HepG2 (cell line): ENCODE data around the gene TMEM121. TPM values are rescaled to one million over a fixed set of nuclear protein-coding genes. Genes with fewer than 3 reads are reported as not detected.
A peak's percentile ranks its signal among the peaks of the same experiment; 100 is the strongest.

ENCODE experiments used
- AGO2 ChIP-seq: fragments of 200-400 bp; formaldehyde crosslinking; optimal IDR thresholded peaks from 2 replicates; pipeline ENCODE3; 2017; ENCODE audit warnings: mild to moderate bottlenecking, low read depth, low read length, moderate library complexity
- ARHGAP35 ChIP-seq: sonication (generic); formaldehyde crosslinking; IDR thresholded peaks from 2 replicates; pipeline ENCODE4 v1.9.0; 2022; ENCODE audit warnings: mild to moderate bottlenecking, inconsistent platforms, moderate library complexity, missing genetic modification reagents, borderline replicate concordance
- ATM ChIP-seq: fragments of 450-650 bp; IDR thresholded peaks from 2 replicates; pipeline ENCODE4 v1.7.1; 2017; ENCODE audit warnings: mild to moderate bottlenecking, borderline replicate concordance
- BCLAF1 ChIP-seq: fragments of 450-650 bp; IDR thresholded peaks from 2 replicates; pipeline ENCODE4 v1.6.1; 2017; ENCODE audit warnings: mild to moderate bottlenecking
- HCFC1 ChIP-seq: fragments of 150-350 bp; IDR thresholded peaks from 2 replicates; pipeline ENCODE4 v1.6.1; 2014; ENCODE audit warnings: low read depth, low read length
- KAT7 ChIP-seq: IDR thresholded peaks from 2 replicates; pipeline ENCODE4 v1.6.1; 2018; ENCODE audit warnings: borderline replicate concordance, missing compliant biosample characterization
- LBX2 ChIP-seq: sonication (generic); formaldehyde crosslinking; IDR thresholded peaks from 2 replicates; pipeline ENCODE4 v1.5.0; 2020; ENCODE audit warnings: missing genetic modification reagents, mild to moderate bottlenecking, borderline replicate concordance
- MATR3 ChIP-seq: sonication (generic); formaldehyde crosslinking; IDR thresholded peaks from 2 replicates; pipeline ENCODE4 v1.4.0; 2020; ENCODE audit warnings: missing genetic modification reagents
- MAZ ChIP-seq, 2 experiments: sonication (generic) in 1 of 2; formaldehyde crosslinking in 1 of 2; IDR thresholded peaks; 2 replicates each; pipeline versions ENCODE4 v1.5.0 to v1.6.1; 2012 to 2020; ENCODE audit warnings: low read depth in 2 of 2, mild to moderate bottlenecking in 2 of 2, borderline replicate concordance in 1 of 2, improper control_type of control experiment in 1 of 2, low read length in 1 of 2, missing genetic modification reagents in 1 of 2, moderate library complexity in 1 of 2
- MEIS1 ChIP-seq: sonication (generic); formaldehyde crosslinking; IDR thresholded peaks from 2 replicates; pipeline ENCODE4 v1.9.0; 2021; ENCODE audit warnings: mild to moderate bottlenecking, missing genetic modification reagents, moderate library complexity, borderline replicate concordance
- MTERF4 ChIP-seq: sonication (generic); formaldehyde crosslinking; IDR thresholded peaks from 2 replicates; pipeline ENCODE4 v1.8.0; 2023; ENCODE audit warnings: mild to moderate bottlenecking, missing genetic modification reagents
- PCBP1 ChIP-seq: fragments of 200-400 bp; formaldehyde crosslinking; IDR thresholded peaks from 2 replicates; pipeline ENCODE4 v1.6.1; 2017; ENCODE audit warnings: mild to moderate bottlenecking, low read depth, low read length, borderline replicate concordance
- REPIN1 ChIP-seq: sonication (generic); formaldehyde crosslinking; IDR thresholded peaks from 2 replicates; pipeline ENCODE4 v1.8.0; 2022; ENCODE audit warnings: missing genetic modification reagents, low read depth, mild to moderate bottlenecking, borderline replicate concordance
- RNF219 ChIP-seq: sonication (generic); formaldehyde crosslinking; IDR thresholded peaks from 2 replicates; pipeline ENCODE4 v1.5.0; 2020; ENCODE audit warnings: mild to moderate bottlenecking, missing genetic modification reagents
- SMC3 ChIP-seq: IDR thresholded peaks from 2 replicates; pipeline ENCODE4 v1.6.1; 2011; ENCODE audit warnings: low read length, improper control_type of control experiment
- STAG1 ChIP-seq: sonication (generic); formaldehyde crosslinking; IDR thresholded peaks from 2 replicates; pipeline ENCODE4 v1.4.0; 2020; ENCODE audit warnings: missing genetic modification reagents
- ZBTB43 ChIP-seq: sonication (generic); formaldehyde crosslinking; conservative IDR thresholded peaks from 2 replicates; pipeline ENCODE4 v1.4.0; 2020; ENCODE audit warnings: missing genetic modification reagents
- ZFP37 ChIP-seq: sonication (generic); formaldehyde crosslinking; IDR thresholded peaks from 2 replicates; pipeline ENCODE4 v1.4.0; 2020; ENCODE audit warnings: missing genetic modification reagents, borderline replicate concordance
- ZNF432 ChIP-seq: sonication (generic); formaldehyde crosslinking; IDR thresholded peaks from 2 replicates; pipeline ENCODE4 v1.5.0; 2020; ENCODE audit warnings: missing genetic modification reagents, mild to moderate bottlenecking, borderline replicate concordance
- ZNF607 ChIP-seq: sonication (generic); formaldehyde crosslinking; IDR thresholded peaks from 2 replicates; pipeline ENCODE4 v1.5.1; 2020; ENCODE audit warnings: missing genetic modification reagents, mild to moderate bottlenecking, borderline replicate concordance
- polyA plus RNA-seq, 8 experiments: library from polyadenylated mRNA; depleted of rRNA in 3 of 8; stranded (reverse) in 7 of 8; unstranded in 1 of 8; fragments of >200 nt; fragmentation: Illumina TruSeq in 4 of 8; extraction: Trizol in 4 of 8; gene quantifications; 2 replicates each; pipeline versions ENCODE4 v1.2.1 to v1.2.3, GENCODE V29; 2011 to 2016; ENCODE audit warnings: low read depth in 4 of 8, missing spikeins in 1 of 8, mixed read lengths in 1 of 8; ENCODE audit not compliant: insufficient read depth in 1 of 8
- total RNA-seq, 5 experiments: library from RNA; depleted of rRNA; stranded (reverse); fragments of >200 nt; fragmentation: Illumina TruSeq; extraction: Trizol; gene quantifications; 2 replicates each; pipeline ENCODE4 v1.2.3, GENCODE V29; 2016; ENCODE audit warnings: low read depth in 1 of 5

The TMEM121 gene
- total and polyA plus RNA-seq, 2 of the 13 experiments (the other 11 are each of a cell fraction or from before 2014, with no cell fraction given) = 6.6 to 19.0 TPM

GRCh38 chr14:105498430-105499255 lies 27.7 kb upstream of the TMEM121 start (continued):
- TF ChIP-seq MATR3 (CRISPR knock-in tag) = no peak
- no peak for TF ChIP-seq ZFP37
- TF ChIP-seq RNF219 (CRISPR knock-in tag) = no peak
- no peak for TF ChIP-seq ZBTB43 (CRISPR knock-in tag)
- no peak for TF ChIP-seq ATM
- TF ChIP-seq ARHGAP35 (CRISPR knock-in tag) = no peak
- no peak for TF ChIP-seq KAT7 (CRISPR knock-in tag)
- no peak for TF ChIP-seq MTERF4
- TF ChIP-seq PCBP1 = 0 out of 2 replicates have a peak, but pooled peaks have one; percentile 16
- TF ChIP-seq REPIN1 = no peak
- no peak for TF ChIP-seq ZNF607 (CRISPR knock-in tag)
- no peak for TF ChIP-seq BCLAF1
- no peak for TF ChIP-seq SMC3
- TF ChIP-seq LBX2 (CRISPR knock-in tag) = no peak
- no peak for TF ChIP-seq ZNF432
- TF ChIP-seq AGO2 = peak; percentile 69
- no peak for TF ChIP-seq MEIS1 (CRISPR knock-in tag)
- no peak for TF ChIP-seq HCFC1
- no peak for TF ChIP-seq STAG1
- no peak for TF ChIP-seq MAZ (IDR thresholded peaks at IDR 0.05; ENCODE audit: borderline replicate concordance, low read depth, low read length)
- no peak for TF ChIP-seq MAZ (CRISPR knock-in tag; IDR thresholded peaks at IDR 0.05; ENCODE audit: low read depth)
